Stimulated activated CD8-positive, alpha-beta memory T cell treated with anti-CD3 and anti-CD28 coated beads, Interleukin-7, amount 100 ng/mL, for 48 hours (primary cell): ENCODE measurements around the gene ARL6IP1.
"Not testable (repeated sequence)": the region's sequence is repeated elsewhere in the genome, so short reads cannot be mapped to it uniquely, and the experiment has no call there.

Experiments used
- DNase-seq, 2 donors: peaks; one replicate each; pipeline ENCODE4 v3.0.0-alpha.2; 2020; ENCODE audit warnings: low read depth in 1 of 2; ENCODE audit errors: extremely low read depth in 1 of 2

ARL6IP1 gene

DNA sequence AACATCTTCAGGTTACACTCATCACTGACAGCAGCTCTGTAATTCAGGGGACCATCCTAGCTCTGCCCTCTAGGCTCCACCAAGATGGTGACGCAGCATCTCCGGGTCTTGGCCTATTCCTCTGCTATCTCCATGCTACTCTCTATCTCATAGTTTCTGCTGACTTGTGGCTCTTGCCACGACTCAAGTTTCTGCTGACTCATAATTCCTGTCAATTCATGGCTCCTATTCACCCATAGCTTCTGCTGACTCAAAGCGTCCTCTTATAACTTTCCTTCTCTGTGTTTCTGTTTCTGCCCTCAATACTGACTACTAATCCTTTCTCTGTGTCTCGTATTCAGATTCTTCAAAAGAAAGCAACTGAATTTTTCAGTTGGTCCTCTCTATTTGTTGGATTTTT is 38.6 kb downstream of the ARL6IP1 start:
- DNase-seq = not testable (repeated sequence)

DNA sequence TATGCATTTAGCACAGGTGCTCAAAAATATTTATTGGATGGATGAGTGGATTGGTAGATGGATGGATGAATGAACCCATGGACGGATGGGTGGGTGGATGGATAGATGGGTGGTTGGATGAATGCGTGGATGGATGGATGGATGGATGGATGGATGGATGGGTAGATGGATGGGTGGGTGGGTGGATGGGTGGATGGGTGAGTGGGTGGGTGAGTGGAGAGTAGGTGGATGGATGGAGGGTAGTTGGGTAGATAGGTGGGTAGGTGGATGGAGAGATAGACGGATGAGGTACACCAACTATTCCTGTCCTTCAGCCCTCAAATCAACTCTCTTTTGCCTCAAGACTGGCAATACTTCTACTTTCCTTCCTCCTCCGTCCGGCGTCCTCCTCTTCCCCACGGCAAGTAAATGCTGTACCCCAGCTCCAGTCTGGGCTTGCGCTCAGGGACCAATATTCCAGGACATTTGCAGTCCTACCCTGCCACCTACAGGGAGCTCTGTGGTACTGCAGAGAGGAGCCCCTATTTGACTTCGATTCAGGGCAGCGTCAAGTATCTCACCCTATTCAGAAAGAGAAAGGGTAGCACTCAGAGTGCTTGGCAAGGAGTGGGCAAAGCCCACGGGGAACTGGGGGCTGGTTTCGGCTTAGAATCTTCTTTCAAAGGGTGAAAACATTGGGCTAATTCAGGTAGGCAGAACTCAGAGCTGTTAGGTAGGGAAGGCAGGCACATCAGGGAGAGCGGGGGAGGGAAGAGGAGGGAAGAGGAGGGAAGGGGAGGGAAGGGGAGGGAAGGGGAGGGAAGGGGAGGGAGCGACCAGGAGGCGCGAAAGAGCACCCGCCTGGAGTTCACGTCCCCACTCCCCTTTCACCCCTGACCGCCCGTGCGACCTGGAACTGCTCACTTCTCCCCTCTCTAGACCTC is 41.5 kb downstream of the ARL6IP1 start:
- DNase-seq = peak in 1 of 2 donors; percentile 13

DNA sequence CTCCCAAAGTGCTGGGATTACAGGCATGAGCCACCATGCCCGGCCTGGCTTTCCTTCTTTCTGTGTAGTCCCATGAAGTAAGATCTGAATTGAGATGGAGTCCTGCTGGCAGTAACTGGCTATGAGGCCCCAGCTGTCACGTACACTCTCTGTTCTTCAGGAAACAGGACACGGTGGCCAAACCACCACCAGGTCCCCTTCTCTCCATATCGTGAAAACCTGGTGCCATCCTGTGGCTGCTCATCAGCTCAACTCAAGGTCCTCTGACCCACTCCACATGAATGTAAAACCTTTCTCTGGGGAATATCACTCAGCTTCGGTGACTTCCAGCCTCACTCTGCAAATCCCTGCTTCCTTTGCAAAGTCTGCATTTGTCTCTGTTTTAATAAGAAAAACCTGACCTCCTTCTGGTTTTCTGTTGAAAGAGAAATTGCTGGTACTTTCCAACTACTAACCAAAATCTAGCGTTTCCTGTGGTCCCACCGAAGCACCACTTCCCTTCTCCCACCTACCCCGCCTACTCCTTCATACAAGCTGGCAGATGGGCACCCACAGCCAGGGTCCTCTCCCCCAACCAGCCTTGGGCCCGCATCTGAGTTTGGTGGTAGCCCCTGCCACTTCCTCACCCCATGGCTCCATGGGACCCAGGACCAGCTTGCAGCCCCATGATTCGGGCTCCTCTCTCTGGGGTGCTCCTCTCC is 43.2 kb downstream of the ARL6IP1 start:
- not testable (repeated sequence) for DNase-seq

DNA sequence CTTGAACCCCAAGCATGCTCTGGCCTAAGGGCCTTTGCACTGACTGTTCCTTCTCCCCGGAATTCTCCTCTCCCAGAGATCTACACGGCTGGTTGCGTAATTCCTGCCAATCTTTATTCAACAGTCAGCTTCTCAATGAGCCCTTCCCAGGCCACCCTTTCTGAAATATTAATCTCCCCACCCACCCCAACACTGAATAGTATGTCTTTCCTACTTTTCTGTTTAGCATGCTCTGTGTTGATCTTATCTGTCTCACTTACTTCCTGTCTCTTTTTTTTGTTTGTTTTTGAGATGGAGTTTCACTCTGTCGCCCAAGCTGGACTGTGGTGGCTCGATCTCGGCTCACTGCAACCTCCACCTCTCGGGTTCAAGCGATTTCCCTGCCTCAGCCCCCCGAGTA is 44.7 kb downstream of the ARL6IP1 start:
- DNase-seq = not testable (repeated sequence)

DNA sequence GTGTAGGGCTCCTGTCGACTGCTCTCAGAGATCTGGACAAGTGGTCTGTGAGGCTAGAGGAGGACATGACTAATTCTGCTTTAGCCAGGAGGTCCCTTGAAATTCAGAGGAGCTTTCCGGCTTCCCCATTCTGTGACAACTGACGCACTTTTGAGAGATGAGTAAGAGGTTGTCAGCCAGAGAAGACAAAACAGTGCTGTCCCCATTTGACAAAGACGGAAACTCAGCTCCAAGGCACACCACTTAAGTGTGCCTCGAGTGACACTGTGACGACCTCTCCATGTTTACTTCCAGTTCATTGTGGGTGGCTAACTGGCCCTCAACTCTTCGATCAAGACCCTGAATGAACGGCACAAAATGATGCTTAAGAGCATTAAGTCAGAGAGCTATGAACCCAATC is 58.5 kb downstream of the ARL6IP1 start:
- DNase-seq = not testable (repeated sequence)
